ENCODE data around the gene ANTXR2. TPM values are rescaled to one million over a fixed set of nuclear protein-coding genes. Genes with fewer than 3 reads are reported as not detected.
"Not testable (repeated sequence)": the region's sequence is repeated elsewhere in the genome, so short reads cannot be mapped to it uniquely, and the experiment has no call there.

The ANTXR2 gene
- total RNA-seq, 2 experiments from 2014 or later, result not detected

DNA sequence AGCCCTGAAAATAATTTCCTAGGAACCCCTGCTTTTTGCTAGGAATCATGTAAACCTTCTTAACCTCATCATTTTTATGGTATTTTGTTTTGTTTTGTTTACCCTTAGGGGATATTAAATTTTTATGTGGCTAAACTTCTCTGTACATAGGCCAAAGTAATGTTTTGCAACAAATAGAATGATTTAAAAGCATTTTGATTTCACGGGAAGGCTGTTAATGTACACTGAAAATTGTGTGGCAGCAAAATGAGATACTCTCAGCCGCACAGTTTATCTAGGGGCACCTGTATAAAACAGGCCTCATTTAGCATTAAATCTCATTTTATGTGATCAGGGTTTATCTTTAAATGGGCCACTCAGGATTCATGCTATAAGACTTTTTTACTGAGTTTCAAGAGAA lies 175.0 kb downstream of the ANTXR2 start:
- Histone ChIP-seq H3K36me3 (ENCODE audit: insufficient read depth, low read length) (no peaks in the 10 kb centered on the region), H3K4me3 (ENCODE audit: low read depth, low read length, poor library complexity, severe bottlenecking) (no peak overlapping the region), H3K4me2 (ENCODE audit: low read length) (no peak overlapping the region), H3K27ac (ENCODE audit: low read depth, low read length, poor library complexity, severe bottlenecking) (no peak overlapping the region), H3K79me2 (ENCODE audit: insufficient read depth, low read depth, low read length) (no peaks in the 10 kb centered on the region), H2AFZ (ENCODE audit: low read length) (no peak overlapping the region), H3K4me1 (ENCODE audit: insufficient read depth, low read length, poor library complexity, severe bottlenecking) (no peaks in the 10 kb centered on the region), H3K9me2 (ENCODE audit: insufficient read depth, low read length) (no peaks in the 10 kb centered on the region), H4K20me1 (ENCODE audit: insufficient read depth, low read length) (no peaks in the 10 kb centered on the region), H3K9me3 (ENCODE audit: low read length) (no peaks in the 10 kb centered on the region)
- no TSS peak for BruUV-seq (replicated peaks)
- POLR2A ChIA-PET, result no interaction called here
- no peak for DNase-seq (ENCODE audit: low spot score)
- no peak for TF ChIP-seq EZH2phosphoT487 (IDR thresholded peaks at IDR 0.05; ENCODE audit: borderline replicate concordance, low read depth, low read length)
- TF ChIP-seq, protein P1, sequence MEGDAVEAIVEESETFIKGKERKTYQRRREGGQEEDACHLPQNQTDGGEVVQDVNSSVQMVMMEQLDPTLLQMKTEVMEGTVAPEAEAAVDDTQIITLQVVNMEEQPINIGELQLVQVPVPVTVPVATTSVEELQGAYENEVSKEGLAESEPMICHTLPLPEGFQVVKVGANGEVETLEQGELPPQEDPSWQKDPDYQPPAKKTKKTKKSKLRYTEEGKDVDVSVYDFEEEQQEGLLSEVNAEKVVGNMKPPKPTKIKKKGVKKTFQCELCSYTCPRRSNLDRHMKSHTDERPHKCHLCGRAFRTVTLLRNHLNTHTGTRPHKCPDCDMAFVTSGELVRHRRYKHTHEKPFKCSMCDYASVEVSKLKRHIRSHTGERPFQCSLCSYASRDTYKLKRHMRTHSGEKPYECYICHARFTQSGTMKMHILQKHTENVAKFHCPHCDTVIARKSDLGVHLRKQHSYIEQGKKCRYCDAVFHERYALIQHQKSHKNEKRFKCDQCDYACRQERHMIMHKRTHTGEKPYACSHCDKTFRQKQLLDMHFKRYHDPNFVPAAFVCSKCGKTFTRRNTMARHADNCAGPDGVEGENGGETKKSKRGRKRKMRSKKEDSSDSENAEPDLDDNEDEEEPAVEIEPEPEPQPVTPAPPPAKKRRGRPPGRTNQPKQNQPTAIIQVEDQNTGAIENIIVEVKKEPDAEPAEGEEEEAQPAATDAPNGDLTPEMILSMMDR (conservative IDR thresholded peaks at IDR 0.05; ENCODE audit: low read length), result no peak
- CTCF ChIA-PET (ENCODE audit: unreplicated experiment), result no interaction called here
- intact Hi-C loops (cut with micrococcal nuclease; ENCODE audit: unreplicated experiment), result no loop called here

DNA sequence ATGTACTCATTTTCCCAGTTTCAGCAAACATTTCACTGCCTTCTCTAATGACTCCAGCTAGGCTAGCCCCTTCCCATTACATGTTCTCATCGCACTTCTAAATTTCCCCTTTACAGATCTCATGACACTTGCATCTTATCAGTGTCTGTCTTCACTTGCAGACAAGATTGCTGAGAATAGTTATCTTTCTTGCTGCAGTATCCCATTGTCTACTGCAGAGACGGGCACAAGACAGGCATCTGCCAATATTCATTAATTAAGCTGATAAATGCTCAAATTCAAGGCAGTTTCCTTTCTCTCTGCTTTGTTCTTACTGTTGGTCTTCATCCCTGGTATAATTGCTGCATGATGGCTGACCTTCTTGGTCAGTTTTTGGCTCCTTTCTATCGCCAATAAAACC lies 175.9 kb downstream of the ANTXR2 start:
- no peaks in the 10 kb centered on the region for H3K9me2 ChIP-seq (ENCODE audit: insufficient read depth, low read length)
- intact Hi-C loops (cut with micrococcal nuclease; ENCODE audit: unreplicated experiment), result no loop called here
- ChIA-PET POLR2A (no interaction called here), CTCF (ENCODE audit: unreplicated experiment) (no interaction called here)
- H4K20me1 ChIP-seq (ENCODE audit: insufficient read depth, low read length), result no peaks in the 10 kb centered on the region
- TF ChIP-seq, protein P1 (conservative IDR thresholded peaks at IDR 0.05; ENCODE audit: low read length), result no peak
- no peak for TF ChIP-seq EZH2phosphoT487 (IDR thresholded peaks at IDR 0.05; ENCODE audit: borderline replicate concordance, low read depth, low read length)
- no peak overlapping the region for H2AFZ ChIP-seq (ENCODE audit: low read length)
- no peak overlapping the region for H3K27ac ChIP-seq (ENCODE audit: low read depth, low read length, poor library complexity, severe bottlenecking)
- no peaks in the 10 kb centered on the region for H3K4me1 ChIP-seq (ENCODE audit: insufficient read depth, low read length, poor library complexity, severe bottlenecking)
- no peak overlapping the region for H3K4me3 ChIP-seq (ENCODE audit: low read depth, low read length, poor library complexity, severe bottlenecking)
- no peaks in the 10 kb centered on the region for H3K9me3 ChIP-seq (ENCODE audit: low read length)
- no peaks in the 10 kb centered on the region for H3K79me2 ChIP-seq (ENCODE audit: insufficient read depth, low read depth, low read length)
- no TSS peak for BruUV-seq (replicated peaks)
- H3K4me2 ChIP-seq (ENCODE audit: low read length), result no peak overlapping the region
- DNase-seq (ENCODE audit: low spot score), result no peak
- no peaks in the 10 kb centered on the region for H3K36me3 ChIP-seq (ENCODE audit: insufficient read depth, low read length)

DNA sequence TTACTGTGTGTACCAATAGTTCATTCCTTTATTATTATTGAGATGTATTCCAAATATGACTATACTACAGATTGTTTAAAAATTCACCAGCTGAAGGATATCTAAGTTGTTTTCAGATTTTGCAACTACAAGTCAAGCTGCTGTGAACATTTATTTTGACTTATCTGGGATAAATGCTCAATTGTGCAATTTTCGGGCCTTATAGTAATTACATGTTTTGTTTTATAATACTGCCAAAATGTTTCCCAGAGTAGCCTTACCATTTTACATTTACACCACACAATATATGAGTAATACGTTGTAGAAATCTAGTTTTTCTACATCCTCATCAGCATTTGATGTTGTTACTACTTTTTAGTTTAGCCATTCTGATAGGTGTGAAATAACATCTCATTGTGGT lies 179.6 kb downstream of the ANTXR2 start:
- no peak overlapping the region for H3K27ac ChIP-seq (ENCODE audit: low read depth, low read length, poor library complexity, severe bottlenecking)
- H3K4me1 ChIP-seq (ENCODE audit: insufficient read depth, low read length, poor library complexity, severe bottlenecking), result no peaks in the 10 kb centered on the region
- H3K79me2 ChIP-seq (ENCODE audit: insufficient read depth, low read depth, low read length), result no peaks in the 10 kb centered on the region
- BruUV-seq (replicated peaks), result no TSS peak
- ChIA-PET POLR2A (no interaction called here), CTCF (ENCODE audit: unreplicated experiment) (no interaction called here)
- DNase-seq (ENCODE audit: low spot score), result no peak
- H2AFZ ChIP-seq (ENCODE audit: low read length), result no peak overlapping the region
- TF ChIP-seq EZH2phosphoT487 (IDR thresholded peaks at IDR 0.05; ENCODE audit: borderline replicate concordance, low read depth, low read length), result no peak
- TF ChIP-seq, protein P1 (conservative IDR thresholded peaks at IDR 0.05; ENCODE audit: low read length), result no peak
- no peaks in the 10 kb centered on the region for H3K36me3 ChIP-seq (ENCODE audit: insufficient read depth, low read length)
- intact Hi-C loops (cut with micrococcal nuclease; ENCODE audit: unreplicated experiment), result no loop called here
- no peak overlapping the region for H3K4me3 ChIP-seq (ENCODE audit: low read depth, low read length, poor library complexity, severe bottlenecking)
- H4K20me1 ChIP-seq (ENCODE audit: insufficient read depth, low read length), result no peaks in the 10 kb centered on the region
- no peak overlapping the region for H3K4me2 ChIP-seq (ENCODE audit: low read length)
- no peaks in the 10 kb centered on the region for H3K9me3 ChIP-seq (ENCODE audit: low read length)
- no peaks in the 10 kb centered on the region for H3K9me2 ChIP-seq (ENCODE audit: insufficient read depth, low read length)

DNA sequence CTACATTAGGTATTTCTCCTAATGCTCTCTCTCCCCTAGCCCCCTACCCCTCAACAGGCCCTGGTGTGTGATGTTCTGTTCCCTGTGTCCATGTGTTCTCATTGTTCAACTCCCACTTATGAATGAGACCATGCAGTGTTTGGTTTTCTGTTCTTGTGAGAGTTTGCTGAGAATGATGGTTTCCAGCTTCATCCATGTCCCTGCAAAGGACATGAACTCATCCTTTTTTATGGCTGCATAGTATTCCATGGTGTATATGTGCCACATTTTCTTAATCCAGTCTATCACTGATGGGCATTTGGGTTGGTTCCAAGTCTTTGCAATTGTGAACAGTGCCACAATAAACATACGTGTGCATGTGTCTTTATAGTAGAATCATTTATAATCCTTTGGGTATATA lies 184.0 kb downstream of the ANTXR2 start:
- H4K20me1 ChIP-seq (ENCODE audit: insufficient read depth, low read length); H3K36me3 ChIP-seq (ENCODE audit: insufficient read depth, low read length); BruUV-seq (replicated peaks); H2AFZ ChIP-seq (ENCODE audit: low read length); H3K4me3 ChIP-seq (ENCODE audit: low read depth, low read length, poor library complexity, severe bottlenecking); H3K9me3 ChIP-seq (ENCODE audit: low read length); H3K79me2 ChIP-seq (ENCODE audit: insufficient read depth, low read depth, low read length); H3K4me2 ChIP-seq (ENCODE audit: low read length); H3K4me1 ChIP-seq (ENCODE audit: insufficient read depth, low read length, poor library complexity, severe bottlenecking); DNase-seq (ENCODE audit: low spot score); H3K9me2 ChIP-seq (ENCODE audit: insufficient read depth, low read length); POLR2A ChIA-PET; intact Hi-C loops (cut with micrococcal nuclease; ENCODE audit: unreplicated experiment); CTCF ChIA-PET (ENCODE audit: unreplicated experiment); H3K27ac ChIP-seq (ENCODE audit: low read depth, low read length, poor library complexity, severe bottlenecking): not testable (repeated sequence)
